GM18907 (cell line): Measurements from ENCODE around the gene EDARADD.
"Not testable (repeated sequence)": the region's sequence is repeated elsewhere in the genome, so short reads cannot be mapped to it uniquely, and the experiment has no call there.

Experiments used
- ATAC-seq: cut with Tn5 transposase; IDR thresholded peaks from one replicate; pipeline ENCODE4 v1.9.1; 2021; ENCODE audit warnings: mild to moderate bottlenecking, moderate library complexity; ENCODE audit not compliant: unreplicated experiment

The EDARADD gene

GRCh38 chr1:236480758-236481436 lies 86.8 kb downstream of the EDARADD start:
- no peak for ATAC-seq

GRCh38 chr1:236484310-236484971 lies 90.4 kb downstream of the EDARADD start:
- ATAC-seq = no peak

- ATAC-seq = no peak
These were observed 92.4 kb downstream of the EDARADD start for GRCh38 chr1:236486356-236487002.

GRCh38 chr1:236489161-236489560 lies 95.1 kb downstream of the EDARADD start:
- ATAC-seq = not testable (repeated sequence)

GRCh38 chr1:236489710-236490377 lies 95.8 kb downstream of the EDARADD start:
- ATAC-seq = peak; percentile 75

GRCh38 chr1:236491469-236492136 lies 97.5 kb downstream of the EDARADD start:
- no peak for ATAC-seq

- no peak for ATAC-seq
These were observed 98.3 kb downstream of the EDARADD start for GRCh38 chr1:236492378-236492777.

GRCh38 chr1:236494082-236494481 lies 100.0 kb downstream of the EDARADD start:
- ATAC-seq = no peak

GRCh38 chr1:236494586-236495466 lies 100.7 kb downstream of the EDARADD start:
- no peak for ATAC-seq

GRCh38 chr1:236495467-236496112 lies 101.5 kb downstream of the EDARADD start:
- ATAC-seq = no peak

- no peak for ATAC-seq
These were observed 103.8 kb downstream of the EDARADD start for GRCh38 chr1:236497908-236498307.

GRCh38 chr1:236501093-236501492 lies 107.0 kb downstream of the EDARADD start:
- ATAC-seq = no peak

- no peak for ATAC-seq
These were observed 108.5 kb downstream of the EDARADD start for GRCh38 chr1:236502579-236502971.

GRCh38 chr1:236502972-236503639 lies 109.0 kb downstream of the EDARADD start:
- no peak for ATAC-seq

- not testable (repeated sequence) for ATAC-seq
These were observed 110.3 kb downstream of the EDARADD start for GRCh38 chr1:236504338-236504737.

- no peak for ATAC-seq
These were observed 113.1 kb downstream of the EDARADD start for GRCh38 chr1:236507022-236507700.

GRCh38 chr1:236508593-236509027 lies 114.5 kb downstream of the EDARADD start:
- ATAC-seq = no peak

- no peak for ATAC-seq
These were observed 115.1 kb downstream of the EDARADD start for GRCh38 chr1:236509203-236509602.
